CD14-positive monocyte (primary cell): ENCODE results near the gene FLNA. TPM values are rescaled to one million over a fixed set of nuclear protein-coding genes. Genes with fewer than 3 reads are reported as not detected.
"Not testable (repeated sequence)": the region's sequence is repeated elsewhere in the genome, so short reads cannot be mapped to it uniquely, and the experiment has no call there.

Source experiments
- DNase-seq, 3 donors: peaks; one replicate each; pipeline ENCODE4 v3.0.0-alpha.2; 2011 to 2022
- H2AFZ ChIP-seq: 2 replicates; pipeline ENCODE4 v1.6.0; 2012; ENCODE audit warnings: mild to moderate bottlenecking, low read depth, low read length, inconsistent platforms; ENCODE audit not compliant: insufficient read depth, poor library complexity, severe bottlenecking
- H3K27ac ChIP-seq, 2 donors: 1 replicate in 1 of 2; 2 replicates in 1 of 2; pipeline ENCODE4 v1.5.1; 2012 to 2013; ENCODE audit warnings: low read length in 2 of 2, control low read depth in 1 of 2, inconsistent platforms in 1 of 2, low read depth in 1 of 2, mild to moderate bottlenecking in 1 of 2
- H3K27me3 ChIP-seq, 2 donors: one replicate each; pipeline versions ENCODE4 v1.6.0 to v1.6.1; 2011 to 2013; ENCODE audit warnings: low read length in 2 of 2; ENCODE audit not compliant: control insufficient read depth in 2 of 2, insufficient read depth in 2 of 2
- H3K36me3 ChIP-seq, 2 donors: replicated peaks in 1 of 2; 1 replicate in 1 of 2; 2 replicates in 1 of 2; pipeline versions ENCODE4 v1.5.1 to v1.6.1; 2012 to 2013; ENCODE audit warnings: low read length in 2 of 2, control low read depth in 1 of 2, inconsistent platforms in 1 of 2, mild to moderate bottlenecking in 1 of 2; ENCODE audit not compliant: insufficient read depth in 2 of 2, control insufficient read depth in 1 of 2
- H3K4me1 ChIP-seq, 2 donors: 1 replicate in 1 of 2; 2 replicates in 1 of 2; pipeline versions ENCODE4 v1.5.1 to v1.6.1; 2012 to 2013; ENCODE audit warnings: low read length in 2 of 2, control low read depth in 1 of 2, inconsistent platforms in 1 of 2, mild to moderate bottlenecking in 1 of 2, moderate library complexity in 1 of 2; ENCODE audit not compliant: insufficient read depth in 2 of 2, control insufficient read depth in 1 of 2
- H3K4me2 ChIP-seq: replicated peaks from 2 replicates; pipeline ENCODE3; 2012; ENCODE audit warnings: low read length, moderate library complexity, mild to moderate bottlenecking; ENCODE audit not compliant: poor library complexity, severe bottlenecking; ENCODE audit errors: extremely low read depth
- H3K4me3 ChIP-seq, 3 experiments: fragments of 200-600 bp in 1 of 3; sonication (generic) in 1 of 3; replicated peaks in 1 of 3; 1 replicate in 2 of 3; 2 replicates in 1 of 3; pipeline ENCODE4 v1.5.1; 2011 to 2013; ENCODE audit warnings: low read length in 3 of 3, mild to moderate bottlenecking in 3 of 3, control low read depth in 2 of 3, low read depth in 2 of 3, inconsistent platforms in 1 of 3, moderate library complexity in 1 of 3
- H3K79me2 ChIP-seq: 2 replicates; pipeline ENCODE4 v1.6.0; 2012; ENCODE audit warnings: mild to moderate bottlenecking, control low read depth, inconsistent platforms, low read length, moderate library complexity; ENCODE audit not compliant: insufficient read depth
- H3K9ac ChIP-seq: 2 replicates; pipeline ENCODE4 v1.6.0; 2017; ENCODE audit warnings: low read length, mild to moderate bottlenecking; ENCODE audit not compliant: insufficient read depth, poor library complexity, severe bottlenecking
- H3K9me3 ChIP-seq, 2 donors: replicated peaks in 1 of 2; 1 replicate in 1 of 2; 2 replicates in 1 of 2; pipeline versions ENCODE4 v1.5.1 to v1.6.1; 2012 to 2013; ENCODE audit warnings: low read length in 2 of 2, control low read depth in 1 of 2; ENCODE audit not compliant: control insufficient read depth in 1 of 2, insufficient read depth in 1 of 2
- H4K20me1 ChIP-seq: 2 replicates; pipeline ENCODE4 v1.6.0; 2012; ENCODE audit warnings: mild to moderate bottlenecking, low read length, control low read depth, moderate library complexity; ENCODE audit not compliant: insufficient read depth
- H3K27ac Mint-ChIP-seq, 7 donors: one replicate each; pipeline ENCODE4 v1.8.0; 2020; ENCODE audit warnings: mild to moderate bottlenecking in 7 of 7, mixed read lengths in 7 of 7, moderate library complexity in 6 of 7, inconsistent platforms in 2 of 7
- H3K27me3 Mint-ChIP-seq, 3 donors: one replicate each; pipeline ENCODE4 v1.8.0; 2021 to 2022; ENCODE audit warnings: low read depth in 3 of 3, mild to moderate bottlenecking in 3 of 3, mixed read lengths in 3 of 3, moderate library complexity in 3 of 3, inconsistent platforms in 1 of 3
- H3K36me3 Mint-ChIP-seq, 2 donors: one replicate each; pipeline ENCODE4 v1.8.0; 2020; ENCODE audit warnings: mixed read lengths in 2 of 2, inconsistent platforms in 1 of 2, mild to moderate bottlenecking in 1 of 2
- H3K4me1 Mint-ChIP-seq: one replicate; pipeline ENCODE4 v1.8.0; 2020; ENCODE audit warnings: mild to moderate bottlenecking, mixed read lengths
- H3K4me3 Mint-ChIP-seq, 2 donors: one replicate each; pipeline ENCODE4 v1.8.0; 2020; ENCODE audit warnings: mild to moderate bottlenecking in 2 of 2, mixed read lengths in 2 of 2, moderate library complexity in 1 of 2
- H3K9me3 Mint-ChIP-seq, 7 donors: one replicate each; pipeline ENCODE4 v1.8.0; 2020 to 2022; ENCODE audit warnings: mixed read lengths in 7 of 7, mild to moderate bottlenecking in 6 of 7, moderate library complexity in 6 of 7, inconsistent platforms in 2 of 7
- CTCF ChIP-seq: fragments of 200-600 bp; IDR thresholded peaks from one replicate; pipeline ENCODE4 v1.8.0; 2022; ENCODE audit warnings: antibody characterized with exemption, mild to moderate bottlenecking
- WGBS: methylation state at CpG from one replicate; pipeline ENCODE4 v1.1.5; 2013; ENCODE audit warnings: missing lambda C conversion rate; ENCODE audit not compliant: insufficient coverage; 5-methylcytosine and 5-hydroxymethylcytosine counted together
- intact Hi-C, 2 donors: fragments of 100-400 bp; cut with micrococcal nuclease; formaldehyde crosslinking; loops; one replicate each; pipeline versions ENCODE4 v1.15.0 to v1.15.1; 2023
- polyA plus RNA-seq, 3 donors: library from polyadenylated mRNA; depleted of rRNA in 1 of 3; unstranded in 2 of 3; stranded (reverse) in 1 of 3; fragments of 300-500 nt in 2 of 3; fragments of >200 nt in 1 of 3; fragmentation: Illumina TruSeq in 2 of 3; gene quantifications; 1 replicate in 2 of 3; 2 replicates in 1 of 3; pipeline ENCODE4 v1.2.3, GENCODE V29; 2012 to 2021

FLNA gene
- polyA plus RNA-seq, 3 donors: 111 to 874 (median 219) TPM

GRCh38 chrX:154348646-154349358 is 25.6 kb downstream of the FLNA start:
- intact Hi-C loops: no loop called here
- Histone ChIP-seq H3K4me1 (peaks cover 30 to 51% of the 10 kb centered on the region in 2 donors), H3K9me3 (no peaks in the 10 kb centered on the region), H3K27ac (peak overlapping the region; percentile 24 to 34), H3K27me3 (no peaks in the 10 kb centered on the region), H3K4me3 (no peak overlapping the region), H2AFZ (no peak overlapping the region), H3K9ac (no peak overlapping the region), H3K79me2 (peaks cover 3% of the 10 kb centered on the region), H3K36me3 (peaks cover 55% of the 10 kb centered on the region in 2 donors), H4K20me1 (peaks cover 62% of the 10 kb centered on the region), H3K4me2 (no peak overlapping the region)
- Mint-ChIP-seq H3K4me3 (no peak overlapping the region), H3K4me1 (peaks cover 21% of the 10 kb centered on the region), H3K9me3 (no peaks in the 10 kb centered on the region), H3K36me3 (peaks cover 35 to 50% of the 10 kb centered on the region in 2 donors), H3K27me3 (peaks cover 0 to 2% (median 0%) of the 10 kb centered on the region in 3 donors), H3K27ac (peak overlapping the region in 5 of 7 donors; percentile 64 to 95 (median 90))
- TF ChIP-seq CTCF: no peak
- no peak for DNase-seq
- no CpG with 5 or more reads among the region's 24 CpGs for WGBS

- Histone ChIP-seq H3K4me3 (no peak overlapping the region), H3K27ac (peak overlapping the region; percentile 34 to 44), H2AFZ (no peak overlapping the region), H3K9ac (no peak overlapping the region), H4K20me1 (peaks cover 55% of the 10 kb centered on the region), H3K9me3 (no peaks in the 10 kb centered on the region), H3K27me3 (no peaks in the 10 kb centered on the region), H3K4me2 (no peak overlapping the region), H3K4me1 (peaks cover 30 to 46% of the 10 kb centered on the region in 2 donors), H3K79me2 (no peaks in the 10 kb centered on the region), H3K36me3 (peaks cover 48% of the 10 kb centered on the region in 2 donors)
- Mint-ChIP-seq H3K4me3 (no peak overlapping the region), H3K4me1 (peaks cover 21% of the 10 kb centered on the region), H3K27ac (peak overlapping the region in 6 of 7 donors; percentile 75 to 95 (median 86)), H3K36me3 (peaks cover 28 to 43% of the 10 kb centered on the region in 2 donors), H3K27me3 (peaks cover 0 to 2% (median 0%) of the 10 kb centered on the region in 3 donors), H3K9me3 (no peaks in the 10 kb centered on the region)
- no peak for TF ChIP-seq CTCF
- WGBS: no CpG with 5 or more reads among the region's 7 CpGs
- intact Hi-C loops: no loop called here
- DNase-seq: no peak
Observed at GRCh38 chrX:154348114-154348531, 26.3 kb downstream of the FLNA start.

- H3K36me3 Mint-ChIP-seq, H3K9me3 Mint-ChIP-seq, H3K36me3 ChIP-seq, H3K4me2 ChIP-seq, H3K4me3 ChIP-seq, H3K79me2 ChIP-seq, intact Hi-C loops, H3K27me3 ChIP-seq, H3K27me3 Mint-ChIP-seq, H2AFZ ChIP-seq, H3K9ac ChIP-seq, H3K27ac ChIP-seq, H3K27ac Mint-ChIP-seq, H3K9me3 ChIP-seq, DNase-seq, H4K20me1 ChIP-seq, H3K4me3 Mint-ChIP-seq: not testable (repeated sequence)
- no CpG with 5 or more reads among the region's 20 CpGs for WGBS
- H3K4me1 Mint-ChIP-seq: peaks cover 11% of the 10 kb centered on the region
- H3K4me1 ChIP-seq: peaks cover 13 to 17% of the 10 kb centered on the region in 2 donors
Observed at GRCh38 chrX:154343620-154344019, 30.8 kb downstream of the FLNA start.
